K562 (cell line): Measurements from ENCODE around the gene CLIP2. TPM values are rescaled to one million over a fixed set of nuclear protein-coding genes. Genes with fewer than 3 reads are reported as not detected.
A peak's percentile ranks its signal among the peaks of the same experiment; 100 is the strongest.

Source experiments
- ATAC-seq: fragments of 200-7000 bp; cut with Tn5 transposase; 3 replicates; pipeline ENCODE4 v1.9.1; 2020; ENCODE audit warnings: moderate library complexity
- BruUV-seq: library from RNA; stranded (reverse); fragments of 400-500 nt; replicated peaks from 2 replicates; lab custom pipeline; 2021; lab: Mats Ljungman, UMichigan
- CTCF ChIA-PET: fragments of 300-600 bp; formaldehyde crosslinking; extraction: SDS; loops from one replicate; lab custom pipeline; 2021; ENCODE audit warnings: low intra/inter-chr PET ratio; lab: Yijun Ruan, JAX
- POLR2A ChIA-PET: fragments of 300-600, 350-650 bp; sonication (Branson Sonifier 250); formaldehyde crosslinking; extraction: SDS; loops from one replicate; lab custom pipeline; 2021; ENCODE audit warnings: antibody characterized with exemption, inconsistent platforms; lab: Yijun Ruan, JAX
- DNase-seq, 4 experiments: peaks; one replicate each; pipeline versions ENCODE4 v3.0.0 to v3.0.0-alpha.2; 2011 to 2018; ENCODE audit warnings: low spot score in 3 of 4, mixed read lengths in 3 of 4; ENCODE audit errors: extremely low read depth in 1 of 4
- FAIRE-seq: peaks from 2 replicates; lab custom pipeline; 2011; peaks lifted over from hg19 to GRCh38; lab: Jason Lieb, UNC
- H2AFZ ChIP-seq: 2 replicates; pipeline ENCODE4 v1.6.0; 2011; ENCODE audit warnings: low read depth, low read length, control low read depth, inconsistent platforms
- H3K27ac ChIP-seq: fragments of 200-600 bp; 3 replicates; pipeline ENCODE4 v1.8.0; 2011; ENCODE audit warnings: low read depth, mild to moderate bottlenecking, control low read depth, inconsistent platforms, low read length, moderate library complexity, mixed read lengths; ENCODE audit errors: extremely low read depth
- H3K27me3 ChIP-seq, 2 experiments: fragments of 300-600 bp in 1 of 2; 2 replicates in 1 of 2; 3 replicates in 1 of 2; pipeline versions ENCODE4 v1.6.0 to v1.8.0; 2011; ENCODE audit warnings: inconsistent platforms in 2 of 2, low read length in 2 of 2, mild to moderate bottlenecking in 1 of 2, mixed read lengths in 1 of 2, moderate library complexity in 1 of 2; ENCODE audit not compliant: control insufficient read depth in 2 of 2, insufficient read depth in 2 of 2
- H3K36me3 ChIP-seq: fragments of 300-600 bp; 3 replicates; pipeline ENCODE4 v1.8.0; 2011; ENCODE audit warnings: mild to moderate bottlenecking, low read length, inconsistent platforms; ENCODE audit not compliant: control insufficient read depth, insufficient read depth
- H3K4me1 ChIP-seq, 2 experiments: fragments of 200-600 bp in 1 of 2; replicated peaks in 1 of 2; 2 replicates in 1 of 2; 3 replicates in 1 of 2; pipeline versions ENCODE4 v1.5.1 to v1.8.0; 2011; ENCODE audit warnings: inconsistent platforms in 2 of 2, low read length in 2 of 2, mild to moderate bottlenecking in 1 of 2, mixed read lengths in 1 of 2, moderate library complexity in 1 of 2; ENCODE audit not compliant: control insufficient read depth in 2 of 2, insufficient read depth in 2 of 2
- H3K4me2 ChIP-seq: 2 replicates; pipeline ENCODE4 v1.6.1; 2011; ENCODE audit warnings: low read length, control low read depth, inconsistent platforms, mixed read lengths; ENCODE audit not compliant: insufficient read depth
- H3K4me3 ChIP-seq: fragments of 200-600 bp; sonication (generic), shearing (Covaris generic); 2 replicates; pipeline ENCODE4 v1.5.1; 2016; ENCODE audit warnings: control low read depth, inconsistent platforms
- H3K79me2 ChIP-seq: fragments of 200-600 bp; 3 replicates; pipeline ENCODE4 v1.8.0; 2011; ENCODE audit warnings: low read length, inconsistent platforms; ENCODE audit not compliant: control insufficient read depth, insufficient read depth
- H3K9ac ChIP-seq, 2 experiments: 2 replicates each; pipeline versions ENCODE4 v1.6.0 to v1.6.1; 2011; ENCODE audit warnings: low read depth in 2 of 2, low read length in 2 of 2, control low read depth in 1 of 2, inconsistent platforms in 1 of 2, mild to moderate bottlenecking in 1 of 2, mixed read lengths in 1 of 2; ENCODE audit not compliant: insufficient read depth in 1 of 2
- H3K9me1 ChIP-seq: one replicate; pipeline ENCODE4 v1.6.0; 2011; ENCODE audit warnings: inconsistent platforms, mild to moderate bottlenecking, low read length, moderate library complexity; ENCODE audit not compliant: control insufficient read depth, insufficient read depth
- H3K9me3 ChIP-seq: replicated peaks from 2 replicates; pipeline ENCODE4 v1.5.1; 2011; ENCODE audit warnings: low read depth, low read length, inconsistent platforms; ENCODE audit not compliant: control insufficient read depth, insufficient read depth
- H4K20me1 ChIP-seq: replicated peaks from 2 replicates; pipeline ENCODE4 v1.6.1; 2011; ENCODE audit warnings: low read length, inconsistent platforms, mixed read lengths; ENCODE audit not compliant: control insufficient read depth, insufficient read depth
- CREB1 ChIP-seq, 2 experiments: sonication (generic) in 1 of 2; formaldehyde crosslinking in 1 of 2; IDR thresholded peaks; 2 replicates each; pipeline versions ENCODE4 v1.6.1 to v1.8.0; 2012 to 2022; ENCODE audit warnings: inconsistent platforms in 1 of 2, mild to moderate bottlenecking in 1 of 2, missing genetic modification reagents in 1 of 2, moderate library complexity in 1 of 2
- FOXA3 ChIP-seq, 2 experiments: fragments of 450-650 bp in 1 of 2; sonication (generic) in 1 of 2; formaldehyde crosslinking; IDR thresholded peaks in 1 of 2; conservative IDR thresholded peaks in 1 of 2; 2 replicates each; pipeline versions ENCODE4 v1.4.0 to v1.8.0; 2020 to 2022; ENCODE audit warnings: mild to moderate bottlenecking in 2 of 2, missing genetic modification reagents in 1 of 2
- GTF2A2 ChIP-seq: IDR thresholded peaks from 2 replicates; pipeline ENCODE4 v1.6.1; 2016; ENCODE audit warnings: mild to moderate bottlenecking, missing genetic modification characterization, missing compliant biosample characterization
- HDGF ChIP-seq: fragments of 450-650 bp; IDR thresholded peaks from 2 replicates; pipeline ENCODE4 v1.6.1; 2016
- JUN ChIP-seq, 2 experiments: sonication (generic) in 1 of 2; formaldehyde crosslinking in 1 of 2; IDR thresholded peaks; 2 replicates each; pipeline versions ENCODE4 v1.6.1 to v1.8.0; 2012 to 2022; ENCODE audit warnings: borderline replicate concordance in 2 of 2, mild to moderate bottlenecking in 2 of 2, improper control_type of control experiment in 1 of 2, low read depth in 1 of 2, low read length in 1 of 2, missing genetic modification reagents in 1 of 2
- NCOR1 ChIP-seq: fragments of 450-650 bp; IDR thresholded peaks from 2 replicates; pipeline ENCODE4 v1.6.1; 2016; ENCODE audit warnings: mild to moderate bottlenecking, moderate library complexity
- NEUROD1 ChIP-seq: fragments of 150-350 bp; IDR thresholded peaks from 2 replicates; pipeline ENCODE4 v1.6.1; 2014; ENCODE audit warnings: borderline replicate concordance, low read length, low read depth; ENCODE audit not compliant: partially characterized antibody
- NFYB ChIP-seq: IDR thresholded peaks from 2 replicates; pipeline ENCODE4 v1.6.1; 2011; ENCODE audit warnings: mild to moderate bottlenecking, moderate library complexity; ENCODE audit not compliant: insufficient read length; ENCODE audit errors: extremely low read depth
- NR2C1 ChIP-seq, 2 experiments: fragments of 450-650 bp; IDR thresholded peaks; 2 replicates each; pipeline ENCODE4 v1.6.1; 2017; ENCODE audit warnings: mild to moderate bottlenecking in 2 of 2, antibody characterized with exemption in 1 of 2, inconsistent platforms in 1 of 2, missing compliant biosample characterization in 1 of 2, missing genetic modification characterization in 1 of 2
- OTX1 ChIP-seq: fragments of 450-650 bp; formaldehyde crosslinking; IDR thresholded peaks from 2 replicates; pipeline ENCODE4 v1.4.0; 2022; ENCODE audit warnings: mild to moderate bottlenecking
- RBM39 ChIP-seq: fragments of 200-400 bp; formaldehyde crosslinking; optimal IDR thresholded peaks from 2 replicates; pipeline ENCODE3; 2018; ENCODE audit warnings: low read depth, low read length
- SNRNP70 ChIP-seq: fragments of 200-400 bp; formaldehyde crosslinking; optimal IDR thresholded peaks from 2 replicates; pipeline ENCODE3; 2017; ENCODE audit warnings: low read depth, low read length
- ZBTB43 ChIP-seq: sonication (generic); formaldehyde crosslinking; IDR thresholded peaks from 2 replicates; pipeline ENCODE4 v1.8.0; 2023; ENCODE audit warnings: mild to moderate bottlenecking, missing genetic modification reagents
- ZNF165 ChIP-seq: fragments of 250-450 bp; sonication (Bioruptor Pico); IDR thresholded peaks from 2 replicates; pipeline ENCODE4 v1.4.0; 2020; ENCODE audit warnings: borderline replicate concordance
- ZNF699 ChIP-seq: fragments of 250-450 bp; sonication (Bioruptor Pico); IDR thresholded peaks from 2 replicates; pipeline ENCODE4 v1.8.0; 2021; ENCODE audit warnings: mild to moderate bottlenecking, moderate library complexity; ENCODE audit not compliant: insufficient replicate concordance
- ZNF76 ChIP-seq: fragments of 250-450 bp; sonication (Bioruptor Pico); IDR thresholded peaks from 2 replicates; pipeline ENCODE4 v1.4.0; 2020; ENCODE audit warnings: mild to moderate bottlenecking, moderate library complexity, borderline replicate concordance
- WGBS: fragments of 100-300 bp; shearing (Covaris generic); methylation state at CpG from one replicate; pipeline ENCODE4 v1.1.6; 2016; ENCODE audit warnings: low coverage, mixed read lengths; ENCODE audit not compliant: insufficient coverage; ENCODE audit errors: missing lambda C conversion rate; 5-methylcytosine and 5-hydroxymethylcytosine counted together
- in situ Hi-C: fragments of 300-500 bp; cut with MboI; formaldehyde crosslinking; loops from 4 replicates; pipeline ENCODE4 v1.15.0; 2018; ENCODE audit warnings: inconsistent platforms, mixed read lengths
- intact Hi-C: fragments of 100-400 bp; cut with micrococcal nuclease; formaldehyde crosslinking; loops from 2 replicates; pipeline ENCODE4 v1.14.2; 2022
- polyA plus RNA-seq, 8 experiments: library from polyadenylated mRNA; depleted of rRNA in 4 of 8; stranded (reverse) in 5 of 8; unstranded in 3 of 8; fragments of >200 nt; fragmentation: Nextera tagmentation in 2 of 8; fragmentation: Illumina TruSeq in 1 of 8; extraction: Ambion mirVana in 2 of 8; extraction: Trizol in 1 of 8; gene quantifications; 2 replicates each; pipeline versions ENCODE4 v1.2.1 to v1.2.3, GENCODE V29; 2011 to 2014; ENCODE audit warnings: inconsistent platforms in 1 of 8, missing spikeins in 1 of 8
- total RNA-seq, 7 experiments: library from RNA; depleted of rRNA in 6 of 7; stranded (reverse); fragments of >200 nt in 6 of 7; fragmentation: Illumina TruSeq in 2 of 7; extraction: Trizol in 2 of 7; gene quantifications; 2 replicates each; pipeline versions ENCODE4 v1.2.1 to v1.2.3, GENCODE V29; 2011 to 2021; ENCODE audit warnings: low replicate concordance in 1 of 7
- TF ChIP-seq, protein P1 (sequence below): fragments of 250-450 bp; sonication (Bioruptor Pico); IDR thresholded peaks from 2 replicates; pipeline ENCODE4 v1.5.0; 2021; ENCODE audit warnings: mild to moderate bottlenecking, borderline replicate concordance

Gene CLIP2
- total and polyA plus RNA-seq, 9 of the 15 experiments (the other 6 are each of a cell fraction or from before 2014, with no cell fraction given), result 0.07 to 5.4 (median 2.1) TPM

GRCh38 chr7:74365322-74366022, 76.3 kb downstream of the CLIP2 start:
- H3K9ac ChIP-seq, result peak overlapping the region in 1 of 2 experiments; percentile 1; a peak in 1 of 4 replicates
- H3K4me1 ChIP-seq, result peaks cover 5 to 7% of the 10 kb centered on the region in 2 experiments
- no peaks in the 10 kb centered on the region; the same call in 1 of the 2 replicates for H4K20me1 ChIP-seq
- no peaks in the 10 kb centered on the region for H3K36me3 ChIP-seq
- BruUV-seq, result no TSS peak
- no peaks in the 10 kb centered on the region for H3K79me2 ChIP-seq
- CTCF ChIA-PET, result no interaction called here
- 7% methylated on average over 10 of the region's 10 CpGs for WGBS
- H3K9me3 ChIP-seq, result no peaks in the 10 kb centered on the region
- DNase-seq (peak; percentile 90 to 100 (median 100)), FAIRE-seq (peak; percentile 93), ATAC-seq (peak; percentile 100)
- in situ Hi-C loops (no loop called here), intact Hi-C loops (no loop called here)
- H2AFZ ChIP-seq, result peak overlapping the region; percentile 67
- POLR2A ChIA-PET, result interaction anchor here (1.1 to 1.5 kb wide), 3 partner anchors 13 to 31 kb away, joined by 3 read pairs; no protein-coding TSS in a partner anchor
- peak overlapping the region; percentile 79 for H3K4me2 ChIP-seq
- no peak overlapping the region for H3K4me3 ChIP-seq
- H3K27ac ChIP-seq, result no peak overlapping the region
- H3K9me1 ChIP-seq, result no peaks in the 10 kb centered on the region
- H3K27me3 ChIP-seq, result no peaks in the 10 kb centered on the region
- no peak for TF ChIP-seq OTX1 (CRISPR knock-in tag)
- TF ChIP-seq CREB1 (IDR thresholded peaks at IDR 0.05), result no peak
- 0 out of 2 replicates have a peak, but pooled peaks have one; percentile 27 for TF ChIP-seq CREB1 (CRISPR knock-in tag; IDR thresholded peaks at IDR 0.05)
- TF ChIP-seq JUN (IDR thresholded peaks at IDR 0.05; ENCODE audit: borderline replicate concordance, low read depth, low read length), result no peak
- TF ChIP-seq JUN (CRISPR knock-in tag; IDR thresholded peaks at IDR 0.05; ENCODE audit: borderline replicate concordance), result no peak
- 0 out of 4 replicates have a peak, but pooled peaks of 1 of the 2 experiments have one; percentile 35 for TF ChIP-seq FOXA3 (CRISPR knock-in tag; conservative IDR thresholded peaks at IDR 0.05 in 1 of 2, IDR thresholded peaks at IDR 0.05 in 1 of 2)
- TF ChIP-seq ZBTB43 (CRISPR knock-in tag), result no peak
- TF ChIP-seq, protein P1, sequence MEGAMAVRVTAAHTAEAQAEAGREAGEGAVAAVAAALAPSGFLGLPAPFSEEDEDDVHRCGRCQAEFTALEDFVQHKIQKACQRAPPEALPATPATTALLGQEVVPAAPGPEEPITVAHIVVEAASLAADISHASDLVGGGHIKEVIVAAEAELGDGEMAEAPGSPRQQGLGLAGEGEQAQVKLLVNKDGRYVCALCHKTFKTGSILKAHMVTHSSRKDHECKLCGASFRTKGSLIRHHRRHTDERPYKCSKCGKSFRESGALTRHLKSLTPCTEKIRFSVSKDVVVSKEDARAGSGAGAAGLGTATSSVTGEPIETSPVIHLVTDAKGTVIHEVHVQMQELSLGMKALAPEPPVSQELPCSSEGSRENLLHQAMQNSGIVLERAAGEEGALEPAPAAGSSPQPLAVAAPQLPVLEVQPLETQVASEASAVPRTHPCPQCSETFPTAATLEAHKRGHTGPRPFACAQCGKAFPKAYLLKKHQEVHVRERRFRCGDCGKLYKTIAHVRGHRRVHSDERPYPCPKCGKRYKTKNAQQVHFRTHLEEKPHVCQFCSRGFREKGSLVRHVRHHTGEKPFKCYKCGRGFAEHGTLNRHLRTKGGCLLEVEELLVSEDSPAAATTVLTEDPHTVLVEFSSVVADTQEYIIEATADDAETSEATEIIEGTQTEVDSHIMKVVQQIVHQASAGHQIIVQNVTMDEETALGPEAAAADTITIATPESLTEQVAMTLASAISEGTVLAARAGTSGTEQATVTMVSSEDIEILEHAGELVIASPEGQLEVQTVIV (CRISPR knock-in tag), result no peak
- no peak for TF ChIP-seq ZNF76
- no peak for TF ChIP-seq NCOR1
- TF ChIP-seq ZNF165 (CRISPR knock-in tag), result no peak
- TF ChIP-seq GTF2A2 (tag), result no peak
- TF ChIP-seq RBM39, result no peak
- no peak for TF ChIP-seq SNRNP70
- no peak for TF ChIP-seq NEUROD1
- TF ChIP-seq HDGF, result no peak
- peak; percentile 68 for TF ChIP-seq NFYB
- TF ChIP-seq NR2C1 (IDR thresholded peaks at IDR 0.05), result no peak
- TF ChIP-seq NR2C1 (tag; IDR thresholded peaks at IDR 0.05), result no peak
- no peak for TF ChIP-seq ZNF699
